WERI-Rb-1 (cell line): ENCODE data around the gene IRS1.
"Not testable (repeated sequence)": the region's sequence is repeated elsewhere in the genome, so short reads cannot be mapped to it uniquely, and the experiment has no call there.

Experiments
- DNase-seq: peaks from one replicate; pipeline ENCODE4 v3.0.0-alpha.2; 2020
- H3K27ac ChIP-seq: fragments of 250-450 bp; sonication (Bioruptor Pico); 2 replicates; pipeline ENCODE4 v1.5.1; 2020; ENCODE audit warnings: mild to moderate bottlenecking, moderate library complexity
- H3K27me3 ChIP-seq: fragments of 250-450 bp; sonication (Bioruptor Pico); 2 replicates; pipeline ENCODE4 v1.5.1; 2021; ENCODE audit warnings: mild to moderate bottlenecking, low read depth, moderate library complexity; ENCODE audit not compliant: insufficient read depth, severe bottlenecking
- H3K36me3 ChIP-seq: fragments of 250-450 bp; sonication (Bioruptor Pico); 2 replicates; pipeline ENCODE4 v1.5.1; 2020; ENCODE audit warnings: mild to moderate bottlenecking, moderate library complexity
- H3K4me3 ChIP-seq: 2 replicates; pipeline ENCODE4 v1.5.1; 2011; ENCODE audit warnings: low read depth, mild to moderate bottlenecking, control low read depth, low read length
- H3K9me3 ChIP-seq: fragments of 250-450 bp; sonication (Bioruptor Pico); 2 replicates; pipeline ENCODE4 v1.5.1; 2021; ENCODE audit warnings: mild to moderate bottlenecking, moderate library complexity; ENCODE audit not compliant: severe bottlenecking
- TF ChIP-seq, protein P1 (sequence below): IDR thresholded peaks from 2 replicates; pipeline ENCODE4 v1.5.1; 2011; ENCODE audit warnings: low read depth, mild to moderate bottlenecking, control low read depth, inconsistent platforms, low read length

Gene IRS1

DNA sequence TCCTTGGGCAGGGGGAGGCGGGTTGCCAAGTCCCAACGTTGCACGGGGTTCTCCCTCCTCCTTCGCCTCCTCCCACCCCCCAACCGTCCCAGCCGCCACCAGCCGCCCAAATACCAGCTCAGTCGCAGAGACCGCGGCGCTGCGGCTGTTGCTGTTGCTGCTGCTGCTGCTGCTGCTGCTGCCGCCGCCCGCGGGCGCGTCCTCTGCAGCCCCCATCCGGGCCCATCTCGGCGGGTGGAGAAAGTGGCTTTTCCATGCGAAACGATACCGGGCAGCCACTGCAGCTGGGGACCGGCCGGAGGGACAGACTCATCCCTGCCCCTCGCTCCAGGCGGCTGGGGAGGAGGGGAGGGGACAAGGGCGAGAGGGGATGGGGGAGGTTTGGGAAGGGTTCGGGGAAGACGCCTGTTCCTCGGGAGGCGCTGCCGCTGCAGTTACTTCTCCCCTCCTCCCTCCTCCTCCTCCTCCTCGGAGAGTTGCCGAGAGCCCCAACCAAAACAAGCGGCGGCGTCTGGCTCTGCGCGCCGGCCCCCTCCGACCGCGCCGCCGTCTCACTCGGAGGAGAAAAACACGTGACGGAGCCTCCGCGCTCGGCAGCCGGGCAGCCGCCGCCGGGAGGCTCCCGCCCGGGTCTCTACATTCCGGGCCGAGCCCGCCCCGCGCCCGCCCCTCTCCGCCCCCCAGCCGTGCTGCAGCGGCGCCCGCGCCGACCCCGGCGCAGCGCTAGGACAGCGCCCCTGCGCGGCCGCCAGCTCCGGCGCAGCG is at the start of gene IRS1:
Gene IRS1 (minus strand): TSS at position 610 of the 765 bp plus-strand sequence. CDS start 1,082 bp downstream, outside the sequence.
- Histone ChIP-seq H3K9me3 (no peaks in the 10 kb centered on the region), H3K4me3 (peak within 1 kb of the TSS; percentile 87), H3K27me3 (no peaks in the 10 kb centered on the region), H3K27ac (peak within 1 kb of the TSS; percentile 31; the same call in 1 of the 2 replicates), H3K36me3 (no peaks in the 10 kb centered on the region)
- TF ChIP-seq, protein P1, sequence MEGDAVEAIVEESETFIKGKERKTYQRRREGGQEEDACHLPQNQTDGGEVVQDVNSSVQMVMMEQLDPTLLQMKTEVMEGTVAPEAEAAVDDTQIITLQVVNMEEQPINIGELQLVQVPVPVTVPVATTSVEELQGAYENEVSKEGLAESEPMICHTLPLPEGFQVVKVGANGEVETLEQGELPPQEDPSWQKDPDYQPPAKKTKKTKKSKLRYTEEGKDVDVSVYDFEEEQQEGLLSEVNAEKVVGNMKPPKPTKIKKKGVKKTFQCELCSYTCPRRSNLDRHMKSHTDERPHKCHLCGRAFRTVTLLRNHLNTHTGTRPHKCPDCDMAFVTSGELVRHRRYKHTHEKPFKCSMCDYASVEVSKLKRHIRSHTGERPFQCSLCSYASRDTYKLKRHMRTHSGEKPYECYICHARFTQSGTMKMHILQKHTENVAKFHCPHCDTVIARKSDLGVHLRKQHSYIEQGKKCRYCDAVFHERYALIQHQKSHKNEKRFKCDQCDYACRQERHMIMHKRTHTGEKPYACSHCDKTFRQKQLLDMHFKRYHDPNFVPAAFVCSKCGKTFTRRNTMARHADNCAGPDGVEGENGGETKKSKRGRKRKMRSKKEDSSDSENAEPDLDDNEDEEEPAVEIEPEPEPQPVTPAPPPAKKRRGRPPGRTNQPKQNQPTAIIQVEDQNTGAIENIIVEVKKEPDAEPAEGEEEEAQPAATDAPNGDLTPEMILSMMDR = peak; percentile 64
- peak; percentile 60 for DNase-seq

DNA sequence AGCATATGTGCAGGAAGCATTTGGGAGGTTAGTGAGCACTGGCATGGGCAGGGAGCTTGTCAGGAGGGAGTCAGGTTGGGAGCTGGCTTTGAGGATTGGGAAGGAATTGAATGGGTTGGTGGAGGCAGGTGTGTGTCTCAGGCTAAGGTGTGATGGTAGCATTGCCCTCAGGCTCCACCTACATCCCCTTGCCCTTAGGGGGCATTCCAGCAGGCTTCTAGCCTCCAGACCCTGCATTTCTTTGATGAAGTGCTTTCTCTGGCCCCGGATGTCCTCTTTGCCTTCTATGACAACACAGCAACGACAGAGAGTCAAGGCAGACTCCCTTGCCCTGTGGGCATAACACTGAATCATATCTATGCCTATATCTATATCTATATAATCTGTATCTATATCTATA is 49.7 kb upstream of the IRS1 start:
- DNase-seq = no peak
- TF ChIP-seq, protein P1 = no peak
- Histone ChIP-seq H3K4me3 (no peak overlapping the region), H3K9me3 (no peaks in the 10 kb centered on the region), H3K27me3 (no peaks in the 10 kb centered on the region), H3K36me3 (no peaks in the 10 kb centered on the region), H3K27ac (no peak overlapping the region)

- TF ChIP-seq, protein P1 = no peak
- Histone ChIP-seq H3K27me3 (no peaks in the 10 kb centered on the region), H3K36me3 (no peaks in the 10 kb centered on the region), H3K27ac (no peak overlapping the region), H3K4me3 (no peak overlapping the region), H3K9me3 (no peaks in the 10 kb centered on the region)
- DNase-seq = no peak
Measured at GRCh38 chr2:226847511-226847910, 47.9 kb upstream of the IRS1 start.

DNA sequence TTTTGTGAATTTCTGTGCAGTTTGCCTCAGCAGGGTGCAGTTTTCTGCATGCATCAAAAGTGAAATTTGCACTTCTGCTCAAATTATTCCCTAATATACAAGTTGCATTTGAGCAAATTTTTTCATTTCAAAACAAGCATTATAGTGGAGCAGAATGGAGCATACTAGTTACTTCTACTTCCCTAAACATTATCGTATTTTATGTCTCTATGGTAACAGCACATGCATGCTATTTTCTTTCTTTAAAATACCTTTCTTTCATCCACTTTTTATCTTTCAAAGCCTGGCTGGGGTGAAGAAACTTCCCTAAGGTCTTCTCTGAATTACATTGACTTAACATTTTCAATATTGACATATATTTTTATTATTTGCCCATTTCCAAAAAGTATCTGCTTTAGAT is 47.5 kb upstream of the IRS1 start:
- Histone ChIP-seq H3K9me3 (no peaks in the 10 kb centered on the region), H3K4me3 (no peak overlapping the region), H3K27ac (no peak overlapping the region), H3K36me3 (no peaks in the 10 kb centered on the region), H3K27me3 (no peaks in the 10 kb centered on the region)
- DNase-seq = no peak
- TF ChIP-seq, protein P1 = no peak

GRCh38 chr2:226845386-226846116 is 45.9 kb upstream of the IRS1 start:
- no peak for DNase-seq
- no peak overlapping the region for H3K27ac ChIP-seq
- no peaks in the 10 kb centered on the region for H3K27me3 ChIP-seq
- H3K36me3 ChIP-seq = no peaks in the 10 kb centered on the region
- no peaks in the 10 kb centered on the region for H3K9me3 ChIP-seq
- no peak overlapping the region for H3K4me3 ChIP-seq
- TF ChIP-seq, protein P1 = no peak

- H3K27me3 ChIP-seq, H3K4me3 ChIP-seq, H3K36me3 ChIP-seq, H3K9me3 ChIP-seq, H3K27ac ChIP-seq, DNase-seq: not testable (repeated sequence)
Measured at GRCh38 chr2:226843001-226843400, 43.4 kb upstream of the IRS1 start.
